ENCODE measurements around the gene TTLL11. TPM values are rescaled to one million over a fixed set of nuclear protein-coding genes. Genes with fewer than 3 reads are reported as not detected.

TTLL11 gene
- total RNA-seq, 4 donors from 2014 or later = 7.9 to 14.4 (median 9.7) TPM

DNA sequence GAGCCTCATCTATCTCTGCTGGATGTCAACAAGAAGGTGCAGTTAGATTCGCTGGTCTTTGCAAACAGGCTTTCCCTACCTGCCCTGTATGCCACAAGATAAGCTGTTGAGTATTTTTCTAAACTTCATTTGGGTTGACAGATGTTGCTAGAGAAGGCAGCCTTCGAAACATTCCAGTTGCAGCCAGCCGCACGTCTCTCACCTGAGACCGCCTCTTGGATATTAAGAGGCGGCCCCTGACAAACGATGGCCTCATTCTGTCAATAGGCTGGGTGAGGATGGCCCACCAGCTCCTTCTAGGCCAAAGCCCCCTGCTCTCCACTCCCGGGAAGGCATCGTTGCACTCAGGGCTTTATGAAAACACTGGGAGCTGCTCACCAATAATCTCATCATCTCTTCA, 260.0 kb downstream of the TTLL11 start:
- Histone ChIP-seq H3K4me1 (peaks cover 0 to 9% of the 10 kb centered on the region in 2 donors), H3K27me3 (no peaks in the 10 kb centered on the region), H3K9me3 (no peaks in the 10 kb centered on the region), H3K4me3 (replicated peaks in 1 of 3) (no peak overlapping the region), H3K36me3 (no peaks in the 10 kb centered on the region), H3K27ac (no peak overlapping the region)
- WGBS, 2 donors = 85 to 89% methylated on average over 9 of the region's 9 CpGs
- intact Hi-C loops (cut with DNase I) = loop anchor here (10.0 kb wide), 1 partner anchor 92 kb away; no protein-coding TSS in a partner anchor
- TF ChIP-seq POLR2A (IDR thresholded peaks at IDR 0.05) = no peak
- TF ChIP-seq, protein P1, sequence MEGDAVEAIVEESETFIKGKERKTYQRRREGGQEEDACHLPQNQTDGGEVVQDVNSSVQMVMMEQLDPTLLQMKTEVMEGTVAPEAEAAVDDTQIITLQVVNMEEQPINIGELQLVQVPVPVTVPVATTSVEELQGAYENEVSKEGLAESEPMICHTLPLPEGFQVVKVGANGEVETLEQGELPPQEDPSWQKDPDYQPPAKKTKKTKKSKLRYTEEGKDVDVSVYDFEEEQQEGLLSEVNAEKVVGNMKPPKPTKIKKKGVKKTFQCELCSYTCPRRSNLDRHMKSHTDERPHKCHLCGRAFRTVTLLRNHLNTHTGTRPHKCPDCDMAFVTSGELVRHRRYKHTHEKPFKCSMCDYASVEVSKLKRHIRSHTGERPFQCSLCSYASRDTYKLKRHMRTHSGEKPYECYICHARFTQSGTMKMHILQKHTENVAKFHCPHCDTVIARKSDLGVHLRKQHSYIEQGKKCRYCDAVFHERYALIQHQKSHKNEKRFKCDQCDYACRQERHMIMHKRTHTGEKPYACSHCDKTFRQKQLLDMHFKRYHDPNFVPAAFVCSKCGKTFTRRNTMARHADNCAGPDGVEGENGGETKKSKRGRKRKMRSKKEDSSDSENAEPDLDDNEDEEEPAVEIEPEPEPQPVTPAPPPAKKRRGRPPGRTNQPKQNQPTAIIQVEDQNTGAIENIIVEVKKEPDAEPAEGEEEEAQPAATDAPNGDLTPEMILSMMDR (IDR thresholded peaks at IDR 0.05) = no peak
- DNase-seq = no peak

DNA sequence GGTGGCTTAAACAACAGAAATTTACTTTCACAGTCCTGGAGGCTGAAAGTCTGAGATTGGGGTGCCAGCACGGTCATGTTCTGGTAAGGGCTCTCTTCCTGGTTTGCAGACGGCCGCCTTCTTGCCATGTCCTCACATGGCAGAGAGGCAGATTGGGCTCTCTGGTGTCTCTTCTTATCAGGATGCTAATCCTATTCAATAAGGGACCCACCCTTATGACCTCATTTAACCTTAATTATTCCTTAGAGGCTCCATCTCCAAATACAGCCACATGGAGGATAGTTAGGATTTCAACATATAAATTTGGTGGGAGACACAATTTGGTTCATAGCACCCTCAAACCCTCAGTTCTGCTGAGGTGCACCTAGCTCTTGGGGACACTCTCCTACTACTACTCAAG, 261.2 kb downstream of the TTLL11 start:
- TF ChIP-seq POLR2A (IDR thresholded peaks at IDR 0.05) = no peak
- TF ChIP-seq, protein P1 (IDR thresholded peaks at IDR 0.05) = no peak
- no peak overlapping the region for H3K4me3 ChIP-seq (replicated peaks in 1 of 3)
- H3K27me3 ChIP-seq = no peaks in the 10 kb centered on the region
- WGBS, 2 donors = 98 to 100% methylated on average over 3 of the region's 3 CpGs
- no peak for DNase-seq
- H3K36me3 ChIP-seq = no peaks in the 10 kb centered on the region
- H3K27ac ChIP-seq = no peak overlapping the region
- intact Hi-C loops (cut with DNase I) = loop anchor here (10.0 kb wide), 1 partner anchor 93 kb away; no protein-coding TSS in a partner anchor
- peaks cover 0 to 8% of the 10 kb centered on the region in 2 donors for H3K4me1 ChIP-seq
- no peaks in the 10 kb centered on the region for H3K9me3 ChIP-seq

DNA sequence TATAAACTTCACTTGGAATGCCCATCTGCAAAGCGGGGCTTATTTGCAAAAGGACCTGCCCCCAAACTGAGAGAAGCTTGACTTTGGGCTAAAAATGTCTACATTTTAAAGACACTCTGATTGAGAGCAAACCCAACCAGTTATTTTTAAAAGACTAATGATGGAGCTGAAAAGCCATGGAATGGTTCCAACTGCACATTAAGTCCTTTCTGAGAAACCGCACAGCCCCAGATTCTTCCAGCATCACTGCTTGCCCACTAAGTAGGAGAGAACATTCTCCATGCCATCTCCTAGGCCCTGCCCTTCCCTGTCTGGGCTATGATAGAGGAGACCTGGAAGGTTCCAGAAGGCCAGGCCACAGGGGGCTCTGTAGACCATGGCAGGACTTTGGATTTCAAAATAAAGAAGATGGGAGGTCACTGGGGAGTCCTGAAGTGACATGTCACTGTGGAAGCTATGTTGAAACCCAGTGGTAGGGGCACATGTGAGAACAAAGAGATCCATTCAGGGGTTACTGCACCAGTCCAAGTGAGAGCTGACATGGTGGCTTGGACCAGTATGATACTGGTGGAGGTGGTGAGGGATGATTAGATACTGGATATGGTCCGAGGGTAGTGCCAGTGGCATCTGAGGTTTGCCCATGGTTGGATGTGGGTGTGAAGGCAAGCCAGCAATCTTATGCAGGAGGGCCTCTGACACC, 262.5 kb downstream of the TTLL11 start:
- Histone ChIP-seq H3K36me3 (no peaks in the 10 kb centered on the region), H3K4me3 (replicated peaks in 1 of 3) (no peak overlapping the region), H3K9me3 (no peaks in the 10 kb centered on the region), H3K27ac (no peak overlapping the region), H3K4me1 (no peaks in the 10 kb centered on the region), H3K27me3 (no peaks in the 10 kb centered on the region)
- no peak for DNase-seq
- WGBS, 2 donors = 90 to 96% methylated on average over 3 of the region's 3 CpGs
- TF ChIP-seq, protein P1 (IDR thresholded peaks at IDR 0.05) = no peak
- no peak for TF ChIP-seq POLR2A (IDR thresholded peaks at IDR 0.05)
- intact Hi-C loops (cut with DNase I) = loop anchor here (10.0 kb wide), 1 partner anchor 94 kb away; no protein-coding TSS in a partner anchor

DNA sequence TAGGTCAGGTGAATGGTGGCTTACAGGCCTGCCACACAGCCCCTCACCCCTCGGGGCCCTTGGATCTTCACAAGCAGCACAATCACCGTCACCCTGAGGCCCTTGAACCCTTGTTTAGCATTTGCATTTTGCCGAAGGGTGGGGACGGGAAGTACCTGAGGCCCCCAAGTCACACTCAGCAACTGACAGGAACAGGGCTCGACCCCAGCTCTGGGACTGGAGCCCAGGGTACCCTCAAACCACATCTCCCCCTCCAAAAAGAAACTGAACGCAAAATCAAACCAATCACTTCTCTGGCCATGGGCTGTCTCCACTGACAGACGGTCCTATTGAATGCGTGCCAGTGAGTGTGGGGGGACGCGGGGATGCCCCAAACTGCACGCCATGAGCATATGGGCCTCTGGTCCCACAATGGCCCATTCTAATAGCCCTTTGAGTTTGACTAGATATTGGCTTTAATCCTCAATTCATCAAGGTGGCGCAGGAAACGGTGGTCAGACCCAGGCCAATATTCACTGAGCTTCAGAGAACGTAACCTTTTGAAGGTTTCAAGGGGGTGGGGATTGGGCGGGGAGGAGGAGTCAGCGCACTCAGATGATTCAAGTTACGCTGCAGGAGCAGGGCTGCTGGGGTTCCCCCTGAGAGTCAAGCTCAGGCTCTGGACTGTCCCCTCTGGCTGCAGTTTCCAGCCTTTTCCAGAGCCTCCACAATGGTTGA, 265.7 kb downstream of the TTLL11 start:
- H3K36me3 ChIP-seq = no peaks in the 10 kb centered on the region
- TF ChIP-seq, protein P1 (IDR thresholded peaks at IDR 0.05) = no peak
- no peak for TF ChIP-seq POLR2A (IDR thresholded peaks at IDR 0.05)
- H3K4me1 ChIP-seq = no peaks in the 10 kb centered on the region
- no peak for DNase-seq
- H3K9me3 ChIP-seq = no peaks in the 10 kb centered on the region
- H3K27ac ChIP-seq = no peak overlapping the region
- 90 to 91% methylated on average over 16 to 17 of the region's 17 CpGs for WGBS, 2 donors
- intact Hi-C loops (cut with DNase I) = loop anchor here (10.0 kb wide), 1 partner anchor 63 kb away; no protein-coding TSS in a partner anchor
- no peaks in the 10 kb centered on the region for H3K27me3 ChIP-seq
- no peak overlapping the region for H3K4me3 ChIP-seq (replicated peaks in 1 of 3)

DNA sequence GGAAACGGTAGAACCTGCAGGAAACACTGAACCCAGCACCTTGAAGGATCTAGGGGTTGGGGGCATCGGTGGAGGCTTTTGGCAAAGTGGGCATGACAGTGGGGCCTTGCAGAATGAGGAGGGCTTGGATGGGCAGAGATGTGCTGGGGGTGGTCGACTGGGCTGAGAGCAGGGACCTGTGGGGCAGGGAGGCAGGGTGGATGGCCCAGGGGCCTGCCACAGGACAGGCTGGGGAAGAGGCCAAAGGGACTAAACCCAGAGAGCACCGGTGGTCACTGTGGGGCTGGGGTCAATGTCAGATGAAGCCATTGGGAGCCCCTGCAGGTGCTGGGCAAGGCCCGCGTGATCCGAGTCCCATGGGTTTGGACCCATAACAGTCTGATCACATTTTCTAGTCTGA, 266.4 kb downstream of the TTLL11 start:
- H3K27ac ChIP-seq = no peak overlapping the region
- intact Hi-C loops (cut with DNase I) = loop anchor here (10.0 kb wide), 1 partner anchor 62 kb away; no protein-coding TSS in a partner anchor
- TF ChIP-seq, protein P1 (IDR thresholded peaks at IDR 0.05) = no peak
- TF ChIP-seq POLR2A (IDR thresholded peaks at IDR 0.05) = no peak
- H3K4me3 ChIP-seq (replicated peaks in 1 of 3) = no peak overlapping the region
- WGBS, 2 donors = 93 to 94% methylated on average over 7 of the region's 7 CpGs
- H3K27me3 ChIP-seq = no peaks in the 10 kb centered on the region
- no peaks in the 10 kb centered on the region for H3K9me3 ChIP-seq
- H3K4me1 ChIP-seq = no peaks in the 10 kb centered on the region
- no peaks in the 10 kb centered on the region for H3K36me3 ChIP-seq
- DNase-seq = no peak
